ENCODE measurements around the gene SOS2. TPM values are rescaled to one million over a fixed set of nuclear protein-coding genes. Genes with fewer than 3 reads are reported as not detected.

SOS2 gene
- total and polyA plus RNA-seq, 10 donors: 6.7 to 68.8 (median 48.2) TPM

GRCh38 chr14:50263321-50263720 is 31.9 kb upstream of the SOS2 start:
- H3K4me1 ChIP-seq: no peaks in the 10 kb centered on the region
- H3K36me3 ChIP-seq: peaks cover 0 to 5% (median 0%) of the 10 kb centered on the region in 6 donors
- no peaks in the 10 kb centered on the region for H3K9me3 ChIP-seq
- no peak overlapping the region for H3K4me3 ChIP-seq
- intact Hi-C loops (cut with DNase I; ENCODE audit: low total_unique reads): no loop called here
- H3K27me3 ChIP-seq (replicated peaks in 1 of 7): no peaks in the 10 kb centered on the region
- TF ChIP-seq CTCF (IDR thresholded peaks at IDR 0.05 in 8 of 11, conservative IDR thresholded peaks at IDR 0.05 in 3 of 11): no peak
- no peak for TF ChIP-seq POLR2AphosphoS5 (IDR thresholded peaks at IDR 0.05)
- TF ChIP-seq POLR2A (IDR thresholded peaks at IDR 0.05): no peak
- H3K27ac ChIP-seq: no peak overlapping the region
- WGBS, 5 donors: 79 to 90% (median 88%) methylated on average over 4 of the region's 4 CpGs
- no peak for DNase-seq

- DNase-seq: no peak
- H3K4me1 ChIP-seq: no peaks in the 10 kb centered on the region
- no peaks in the 10 kb centered on the region for H3K27me3 ChIP-seq (replicated peaks in 1 of 7)
- no peak overlapping the region for H3K4me3 ChIP-seq
- peaks cover 0 to 5% (median 0%) of the 10 kb centered on the region in 6 donors for H3K36me3 ChIP-seq
- H3K9me3 ChIP-seq: no peaks in the 10 kb centered on the region
- intact Hi-C loops (cut with DNase I; ENCODE audit: low total_unique reads): no loop called here
- H3K27ac ChIP-seq: no peak overlapping the region
- 77 to 88% (median 85%) methylated on average over 2 of the region's 2 CpGs for WGBS, 5 donors
- no peak for TF ChIP-seq POLR2AphosphoS5 (IDR thresholded peaks at IDR 0.05)
- no peak for TF ChIP-seq CTCF (IDR thresholded peaks at IDR 0.05 in 8 of 11, conservative IDR thresholded peaks at IDR 0.05 in 3 of 11)
- TF ChIP-seq POLR2A (IDR thresholded peaks at IDR 0.05): no peak
These were observed 31.5 kb upstream of the SOS2 start for GRCh38 chr14:50262865-50263264.

- Histone ChIP-seq H3K27me3 (replicated peaks in 1 of 7) (no peaks in the 10 kb centered on the region), H3K27ac (no peak overlapping the region)
These were observed 29.1 kb upstream of the SOS2 start for GRCh38 chr14:50260511-50260910.

GRCh38 chr14:50260072-50260471 is 28.7 kb upstream of the SOS2 start:
- no peaks in the 10 kb centered on the region for H3K4me1 ChIP-seq
- H3K27ac ChIP-seq: no peak overlapping the region
- H3K4me3 ChIP-seq: no peak overlapping the region
- peaks cover 0 to 5% (median 0%) of the 10 kb centered on the region in 6 donors for H3K36me3 ChIP-seq
- intact Hi-C loops (cut with DNase I; ENCODE audit: low total_unique reads): no loop called here
- DNase-seq: no peak
- H3K9me3 ChIP-seq: no peaks in the 10 kb centered on the region
- WGBS, 5 donors: 77 to 89% (median 87%) methylated on average over 3 of the region's 3 CpGs
- no peak for TF ChIP-seq POLR2AphosphoS5 (IDR thresholded peaks at IDR 0.05)
- no peak for TF ChIP-seq CTCF (IDR thresholded peaks at IDR 0.05 in 8 of 11, conservative IDR thresholded peaks at IDR 0.05 in 3 of 11)
- no peak for TF ChIP-seq POLR2A (IDR thresholded peaks at IDR 0.05)
- no peaks in the 10 kb centered on the region for H3K27me3 ChIP-seq (replicated peaks in 1 of 7)

More at GRCh38 chr14:50260511-50260910, 29.1 kb upstream of the SOS2 start:
- WGBS, 5 donors: 36 to 60% (median 43%) methylated on average over 3 of the region's 3 CpGs
- Histone ChIP-seq H3K4me3 (no peak overlapping the region), H3K4me1 (no peaks in the 10 kb centered on the region), H3K36me3 (peaks cover 0 to 5% (median 0%) of the 10 kb centered on the region in 6 donors), H3K9me3 (no peaks in the 10 kb centered on the region)
- peak in 9 of 11 experiments; percentile 18 to 55 (median 44) for TF ChIP-seq CTCF (IDR thresholded peaks at IDR 0.05 in 8 of 11, conservative IDR thresholded peaks at IDR 0.05 in 3 of 11)
- no peak for TF ChIP-seq POLR2A (IDR thresholded peaks at IDR 0.05)
- no peak for DNase-seq
- intact Hi-C loops (cut with DNase I; ENCODE audit: low total_unique reads): no loop called here

Data from spleen (tissue), 11 donors.